MCF 10A (cell line): ENCODE data around the gene TNFRSF6B. TPM values are rescaled to one million over a fixed set of nuclear protein-coding genes. Genes with fewer than 3 reads are reported as not detected.

ENCODE experiments used
- BruUV-seq: library from RNA; stranded (reverse); fragments of 400-500 nt; replicated peaks from 2 replicates; lab custom pipeline; 2021; lab: Mats Ljungman, UMichigan
- CTCF ChIA-PET: fragments of 300-600 bp; sonication (Branson Sonifier 250); formaldehyde crosslinking; extraction: SDS; loops from one replicate; lab custom pipeline; 2021; ENCODE audit warnings: antibody characterized with exemption, inconsistent platforms; lab: Yijun Ruan, JAX
- POLR2A ChIA-PET: fragments of 300-600, 350-650 bp; sonication (Branson Sonifier 250); formaldehyde crosslinking; extraction: SDS; loops from one replicate; lab custom pipeline; 2020; ENCODE audit warnings: antibody characterized with exemption, inconsistent platforms; lab: Yijun Ruan, JAX
- DNase-seq: peaks from one replicate; pipeline ENCODE4 v3.0.0-alpha.2; 2018; ENCODE audit not compliant: unreplicated experiment
- H3K27ac Mint-ChIP-seq: one replicate; pipeline ENCODE4 v1.8.0; 2022; ENCODE audit warnings: mild to moderate bottlenecking, low read depth, mixed read lengths; ENCODE audit not compliant: unreplicated experiment
- H3K27me3 Mint-ChIP-seq: one replicate; pipeline ENCODE4 v1.8.0; 2022; ENCODE audit warnings: mixed read lengths; ENCODE audit not compliant: insufficient read depth, unreplicated experiment
- H3K36me3 Mint-ChIP-seq: one replicate; pipeline ENCODE4 v1.8.0; 2022; ENCODE audit warnings: mild to moderate bottlenecking, moderate library complexity, mixed read lengths; ENCODE audit not compliant: insufficient read depth, unreplicated experiment
- H3K4me1 Mint-ChIP-seq: one replicate; pipeline ENCODE4 v1.8.0; 2022; ENCODE audit warnings: mixed read lengths; ENCODE audit not compliant: insufficient read depth, unreplicated experiment
- H3K4me3 Mint-ChIP-seq: one replicate; pipeline ENCODE4 v1.8.0; 2022; ENCODE audit warnings: mild to moderate bottlenecking, moderate library complexity, mixed read lengths; ENCODE audit not compliant: unreplicated experiment
- H3K9me3 Mint-ChIP-seq: one replicate; pipeline ENCODE4 v1.8.0; 2022; ENCODE audit warnings: mixed read lengths; ENCODE audit not compliant: unreplicated experiment
- intact Hi-C: fragments of 100-400 bp; cut with micrococcal nuclease; formaldehyde crosslinking; loops from 2 replicates; pipeline ENCODE4 v1.14.1; 2022
- total RNA-seq: library from RNA; stranded (reverse); gene quantifications from 2 replicates; pipeline ENCODE4 v1.2.3, GENCODE V29; 2022
- TF ChIP-seq, protein P1 (sequence below): fragments of 200-600 bp; IDR thresholded peaks from one replicate; pipeline ENCODE4 v1.8.0; 2022; ENCODE audit warnings: antibody characterized with exemption, mild to moderate bottlenecking; ENCODE audit not compliant: unreplicated experiment

Gene TNFRSF6B
- total RNA-seq, 1 experiment from 2014 or later = 24.4 TPM

DNA sequence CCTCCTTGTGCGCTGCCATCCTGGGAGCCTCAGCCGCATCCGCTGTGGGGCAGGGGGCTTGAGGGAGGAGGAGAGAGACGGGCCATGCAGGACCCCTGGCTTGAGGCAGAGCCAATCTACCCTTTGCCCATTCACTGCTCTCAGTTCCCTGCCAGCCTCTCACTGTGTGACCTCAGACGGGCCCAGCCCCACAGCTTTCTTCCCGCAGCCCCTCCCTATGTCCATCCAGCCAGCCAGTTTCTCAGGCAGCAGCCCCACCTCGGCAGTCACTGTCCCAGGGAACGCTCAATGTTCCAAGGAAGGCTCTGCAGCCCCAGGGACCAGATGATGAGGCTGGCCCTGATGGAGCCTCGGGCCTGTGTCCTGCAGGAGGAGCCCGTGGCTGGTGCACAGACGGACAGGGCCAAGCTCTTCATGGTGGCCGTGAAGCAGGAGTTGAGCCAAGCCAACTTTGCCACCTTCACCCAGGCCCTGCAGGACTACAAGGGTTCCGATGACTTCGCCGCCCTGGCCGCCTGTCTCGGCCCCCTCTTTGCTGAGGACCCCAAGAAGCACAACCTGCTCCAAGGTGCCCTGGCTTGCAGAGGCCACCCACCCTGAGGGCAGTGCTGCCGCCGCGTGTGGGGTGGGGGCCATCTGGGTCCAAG, 3.9 kb upstream of the TNFRSF6B start:
- BruUV-seq = no TSS peak
- Mint-ChIP-seq H3K27ac (no peak overlapping the region), H3K4me1 (peaks cover 13% of the 10 kb centered on the region), H3K27me3 (no peaks in the 10 kb centered on the region), H3K9me3 (no peaks in the 10 kb centered on the region), H3K36me3 (peaks cover 65% of the 10 kb centered on the region), H3K4me3 (no peak overlapping the region)
- CTCF ChIA-PET = no interaction called here
- TF ChIP-seq, protein P1, sequence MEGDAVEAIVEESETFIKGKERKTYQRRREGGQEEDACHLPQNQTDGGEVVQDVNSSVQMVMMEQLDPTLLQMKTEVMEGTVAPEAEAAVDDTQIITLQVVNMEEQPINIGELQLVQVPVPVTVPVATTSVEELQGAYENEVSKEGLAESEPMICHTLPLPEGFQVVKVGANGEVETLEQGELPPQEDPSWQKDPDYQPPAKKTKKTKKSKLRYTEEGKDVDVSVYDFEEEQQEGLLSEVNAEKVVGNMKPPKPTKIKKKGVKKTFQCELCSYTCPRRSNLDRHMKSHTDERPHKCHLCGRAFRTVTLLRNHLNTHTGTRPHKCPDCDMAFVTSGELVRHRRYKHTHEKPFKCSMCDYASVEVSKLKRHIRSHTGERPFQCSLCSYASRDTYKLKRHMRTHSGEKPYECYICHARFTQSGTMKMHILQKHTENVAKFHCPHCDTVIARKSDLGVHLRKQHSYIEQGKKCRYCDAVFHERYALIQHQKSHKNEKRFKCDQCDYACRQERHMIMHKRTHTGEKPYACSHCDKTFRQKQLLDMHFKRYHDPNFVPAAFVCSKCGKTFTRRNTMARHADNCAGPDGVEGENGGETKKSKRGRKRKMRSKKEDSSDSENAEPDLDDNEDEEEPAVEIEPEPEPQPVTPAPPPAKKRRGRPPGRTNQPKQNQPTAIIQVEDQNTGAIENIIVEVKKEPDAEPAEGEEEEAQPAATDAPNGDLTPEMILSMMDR = no peak
- DNase-seq = no peak
- POLR2A ChIA-PET = interaction anchor here (1.7 to 3.0 kb wide), 2 partner anchors 10 to 34 kb away, joined by 6 to 15 read pairs; partner anchors contain the start of gene RTEL1
- intact Hi-C loops = no loop called here

DNA sequence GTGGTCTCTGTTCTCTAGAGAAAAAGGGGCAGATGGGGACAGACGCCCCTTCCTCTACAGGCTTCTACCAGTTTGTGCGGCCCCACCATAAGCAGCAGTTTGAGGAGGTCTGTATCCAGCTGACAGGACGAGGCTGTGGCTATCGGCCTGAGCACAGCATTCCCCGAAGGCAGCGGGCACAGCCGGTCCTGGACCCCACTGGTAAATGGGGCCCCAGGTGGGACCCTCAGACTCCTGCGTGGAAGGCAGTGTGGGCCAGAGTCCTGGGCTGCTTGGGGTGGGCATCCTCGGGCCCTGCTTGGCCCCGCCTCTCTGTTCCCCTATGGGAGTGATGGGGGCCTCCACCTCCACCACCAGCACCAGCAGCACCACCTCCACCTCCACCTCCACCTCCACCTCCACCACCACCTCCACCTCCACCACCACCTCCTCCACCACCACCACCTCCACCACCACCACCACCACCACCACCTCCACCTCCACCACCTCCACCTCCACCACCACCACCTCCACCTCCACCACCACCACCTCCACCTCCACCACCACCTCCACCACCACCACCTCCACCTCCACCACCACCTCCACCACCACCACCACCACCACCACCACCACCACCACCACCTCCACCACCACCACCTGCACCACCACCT, 3.2 kb upstream of the TNFRSF6B start:
- ChIA-PET POLR2A (interaction anchor here (1.9 to 3.0 kb wide), 2 partner anchors 11 to 14 kb away, joined by 8 to 15 read pairs; partner anchors contain the start of genes ARFRP1 and ZGPAT), CTCF (no interaction called here)
- Mint-ChIP-seq H3K27ac (no peak overlapping the region), H3K27me3 (no peaks in the 10 kb centered on the region), H3K9me3 (no peaks in the 10 kb centered on the region), H3K36me3 (peaks cover 66% of the 10 kb centered on the region), H3K4me1 (peaks cover 13% of the 10 kb centered on the region), H3K4me3 (no peak overlapping the region)
- intact Hi-C loops = no loop called here
- no peak for DNase-seq
- TF ChIP-seq, protein P1 = no peak
- BruUV-seq = no TSS peak

- peaks cover 59% of the 10 kb centered on the region for H3K36me3 Mint-ChIP-seq
- no TSS peak for BruUV-seq
- H3K9me3 Mint-ChIP-seq = no peaks in the 10 kb centered on the region
- DNase-seq = no peak
- TF ChIP-seq, protein P1 = no peak
- intact Hi-C loops = no loop called here
- H3K27ac Mint-ChIP-seq = no peak overlapping the region
- no peaks in the 10 kb centered on the region for H3K27me3 Mint-ChIP-seq
- H3K4me3 Mint-ChIP-seq = no peak overlapping the region
- ChIA-PET CTCF (interaction anchor here (0.6 kb wide), 1 partner anchor 25 kb away, joined by 4 read pairs; no protein-coding TSS in a partner anchor), POLR2A (interaction anchor here (1.5 to 1.9 kb wide), 2 partner anchors 12 to 13 kb away, joined by 8 read pairs; partner anchors contain the start of genes ARFRP1 and ZGPAT)
- peaks cover 13% of the 10 kb centered on the region for H3K4me1 Mint-ChIP-seq
Observed at GRCh38 chr20:63693733-63694583, 2.5 kb upstream of the TNFRSF6B start.
